GM19455 (cell line): ENCODE data around the gene GRIK4.
A peak's percentile ranks its signal among the peaks of the same experiment; 100 is the strongest.

Experiments used
- ATAC-seq: cut with Tn5 transposase; IDR thresholded peaks from one replicate; pipeline ENCODE4 v1.9.1; 2021; ENCODE audit not compliant: unreplicated experiment

GRIK4 gene

GRCh38 chr11:120958185-120958584, 446.6 kb downstream of the GRIK4 start:
- ATAC-seq = no peak

GRCh38 chr11:120959189-120959588, 447.6 kb downstream of the GRIK4 start:
- no peak for ATAC-seq

GRCh38 chr11:120964857-120965256, 453.3 kb downstream of the GRIK4 start:
- ATAC-seq = no peak

- ATAC-seq = no peak
These were observed 455.3 kb downstream of the GRIK4 start for GRCh38 chr11:120966840-120967239.

- no peak for ATAC-seq
These were observed 458.4 kb downstream of the GRIK4 start for GRCh38 chr11:120969993-120970392.

GRCh38 chr11:120971825-120972224, 460.3 kb downstream of the GRIK4 start:
- no peak for ATAC-seq

GRCh38 chr11:120972621-120973020, 461.1 kb downstream of the GRIK4 start:
- no peak for ATAC-seq

- ATAC-seq = no peak
These were observed 462.0 kb downstream of the GRIK4 start for GRCh38 chr11:120973501-120973900.

- no peak for ATAC-seq
These were observed 462.9 kb downstream of the GRIK4 start for GRCh38 chr11:120974466-120974865.

- ATAC-seq = no peak
These were observed 463.4 kb downstream of the GRIK4 start for GRCh38 chr11:120974965-120975364.

- ATAC-seq = no peak
These were observed 466.0 kb downstream of the GRIK4 start for GRCh38 chr11:120977266-120978137.

- ATAC-seq = no peak
These were observed 467.2 kb downstream of the GRIK4 start for GRCh38 chr11:120978701-120979100.

- ATAC-seq = peak; percentile 71
These were observed 474.4 kb downstream of the GRIK4 start for GRCh38 chr11:120985718-120986569.

- ATAC-seq = no peak
These were observed 477.1 kb downstream of the GRIK4 start for GRCh38 chr11:120988603-120989002.

- no peak for ATAC-seq
These were observed 480.5 kb downstream of the GRIK4 start for GRCh38 chr11:120991830-120992686.

GRCh38 chr11:120994091-120994859, 482.7 kb downstream of the GRIK4 start:
- ATAC-seq = no peak

- no peak for ATAC-seq
These were observed 483.6 kb downstream of the GRIK4 start for GRCh38 chr11:120995184-120995583.

GRCh38 chr11:120996973-120997372, 485.4 kb downstream of the GRIK4 start:
- ATAC-seq = no peak

- ATAC-seq = no peak
These were observed 487.0 kb downstream of the GRIK4 start for GRCh38 chr11:120998581-120998980.

GRCh38 chr11:121004206-121004840, 492.8 kb downstream of the GRIK4 start:
- no peak for ATAC-seq
